HG03280 (cell line): ENCODE data around the gene RFNG.

ENCODE experiments used
- ATAC-seq: cut with Tn5 transposase; IDR thresholded peaks from one replicate; pipeline ENCODE4 v1.9.1; 2021; ENCODE audit warnings: mild to moderate bottlenecking, moderate library complexity; ENCODE audit not compliant: unreplicated experiment

RFNG gene

GRCh38 chr17:82029990-82030469 is 21.6 kb downstream of the RFNG start:
- ATAC-seq: no peak

GRCh38 chr17:82029391-82029790 is 22.2 kb downstream of the RFNG start:
- no peak for ATAC-seq

GRCh38 chr17:82028966-82029365 is 22.6 kb downstream of the RFNG start:
- ATAC-seq: no peak

- no peak for ATAC-seq
Observed at GRCh38 chr17:82028246-82028645, 23.4 kb downstream of the RFNG start.

GRCh38 chr17:82025401-82026107 is 26.1 kb downstream of the RFNG start:
- no peak for ATAC-seq

GRCh38 chr17:82024859-82025258 is 26.8 kb downstream of the RFNG start:
- no peak for ATAC-seq

GRCh38 chr17:82023447-82024241 is 28.0 kb downstream of the RFNG start:
- peak; percentile 7 for ATAC-seq

- peak; percentile 88 for ATAC-seq
Observed at GRCh38 chr17:82022981-82023446, 28.6 kb downstream of the RFNG start, which contains the start of gene LRRC45. Gene LRRC45, plus strand, starts transcription at chr17:82023305. Its CDS starts 339 bp downstream, at chr17:82023644.

GRCh38 chr17:82022310-82022980 is 29.2 kb downstream of the RFNG start, which contains the start of gene CENPX:
Gene CENPX, minus strand, starts transcription at chr17:82022878. Its CDS starts 17 bp downstream, at chr17:82022861.
- ATAC-seq: peak; percentile 5

- no peak for ATAC-seq
Observed at GRCh38 chr17:82021900-82022309, 29.7 kb downstream of the RFNG start.

- no peak for ATAC-seq
Observed at GRCh38 chr17:82021107-82021899, 30.3 kb downstream of the RFNG start.

GRCh38 chr17:82020572-82021106 is 31.0 kb downstream of the RFNG start:
- ATAC-seq: no peak

GRCh38 chr17:82019690-82020571 is 31.7 kb downstream of the RFNG start:
- ATAC-seq: no peak

- ATAC-seq: no peak
Observed at GRCh38 chr17:82018989-82019689, 32.5 kb downstream of the RFNG start.

- no peak for ATAC-seq
Observed at GRCh38 chr17:82018152-82018988, 33.2 kb downstream of the RFNG start.

GRCh38 chr17:82017612-82018151 is 33.9 kb downstream of the RFNG start:
- ATAC-seq: no peak

GRCh38 chr17:82016875-82017459 is 34.6 kb downstream of the RFNG start:
- no peak for ATAC-seq
